Heart left ventricle (tissue), 16 donors: ENCODE data around the gene WDR38. TPM values are rescaled to one million over a fixed set of nuclear protein-coding genes. Genes with fewer than 3 reads are reported as not detected.

Experiments used
- ATAC-seq, 4 donors: fragments of 200-7000 bp; cut with Tn5 transposase; one replicate each; pipeline ENCODE4 v1.9.1; 2020 to 2022; ENCODE audit warnings: moderate library complexity in 4 of 4, mild to moderate bottlenecking in 3 of 4, moderate number of reproducible peaks in 1 of 4
- DNase-seq, 5 donors: peaks; one replicate each; pipeline ENCODE4 v3.0.0-alpha.2; 2020
- H3K27ac ChIP-seq, 12 donors: fragments of 200-600 bp; sonication (generic) in 4 of 12; one replicate each; pipeline versions ENCODE4 v1.5.0 to v1.8.0; 2016 to 2022; ENCODE audit warnings: mild to moderate bottlenecking in 2 of 12
- H3K27me3 ChIP-seq, 9 donors: fragments of 200-600 bp; sonication (generic) in 2 of 9; one replicate each; pipeline versions ENCODE4 v1.5.1 to v1.8.0; 2016 to 2022; ENCODE audit warnings: mild to moderate bottlenecking in 3 of 9
- H3K36me3 ChIP-seq, 9 donors: fragments of 200-600 bp; sonication (generic) in 2 of 9; one replicate each; pipeline versions ENCODE4 v1.5.0 to v1.8.0; 2018 to 2022; ENCODE audit warnings: mild to moderate bottlenecking in 2 of 9
- H3K4me1 ChIP-seq, 12 donors: fragments of 200-600 bp; sonication (generic) in 4 of 12; one replicate each; pipeline versions ENCODE4 v1.5.0 to v1.8.0; 2016 to 2022; ENCODE audit warnings: mild to moderate bottlenecking in 3 of 12
- H3K4me3 ChIP-seq, 12 donors: fragments of 200-600 bp; sonication (generic) in 4 of 12; one replicate each; pipeline versions ENCODE4 v1.5.0 to v1.8.0; 2017 to 2022; ENCODE audit warnings: mild to moderate bottlenecking in 9 of 12, moderate library complexity in 4 of 12
- H3K9me3 ChIP-seq, 12 donors: fragments of 200-600 bp; sonication (generic) in 4 of 12; one replicate each; pipeline versions ENCODE4 v1.5.0 to v1.8.0; 2016 to 2022; ENCODE audit warnings: mild to moderate bottlenecking in 1 of 12
- CTCF ChIP-seq, 12 donors: fragments of 200-600 bp; sonication (generic) in 4 of 12; IDR thresholded peaks; one replicate each; pipeline versions ENCODE4 v1.5.0 to v1.8.0; 2018 to 2022; ENCODE audit warnings: antibody characterized with exemption in 12 of 12, mild to moderate bottlenecking in 5 of 12
- POLR2A ChIP-seq, 2 donors: fragments of 450-650 bp; IDR thresholded peaks; one replicate each; pipeline ENCODE4 v1.6.1; 2017; ENCODE audit warnings: antibody characterized with exemption in 2 of 2, mild to moderate bottlenecking in 2 of 2, moderate library complexity in 2 of 2
- WGBS, 4 donors: extraction: QIAGEN DNeasy Blood & Tissue Kit in 2 of 4; methylation state at CpG; one replicate each; pipeline versions ENCODE4 v1.1.5 to v1.1.7; 2013 to 2018; 5-methylcytosine and 5-hydroxymethylcytosine counted together
- intact Hi-C, 10 donors: fragments of 100-400 bp; cut with DNase I; formaldehyde crosslinking; loops; one replicate each; pipeline versions ENCODE4 v1.11.1 to v1.14.2; 2022
- polyA plus RNA-seq, 2 donors: library from polyadenylated mRNA; stranded (reverse); fragments of 200-250 nt; gene quantifications; one replicate each; pipeline ENCODE4 v1.2.3, GENCODE V29; 2013
- total RNA-seq, 9 donors: library from RNA; depleted of rRNA in 2 of 9; stranded (reverse); fragments of >200 nt in 2 of 9; fragmentation: NEBNext Ultra II Directional in 3 of 9; extraction: Animal tissue kit (Norgen Biotek cat#: 25700) in 3 of 9; gene quantifications; one replicate each; pipeline versions ENCODE4 v1.1.0 to v1.2.4, GENCODE V29; 2016 to 2023
- donor health status: ischemic (EF 13 %, LVEDD 7.1; RV severe dilation, severe dysfunction).
- donor health status: healthy with polysubstance abuse.
- donor health status: DM: no; HTN: yes; CAD: no.
- donor health status: DM: no; HTN: no; CAD: no.
- donor health status: ischemic (EF 25% LVEDD 6.9; RV normal size, moderate dysfunction).
- donor health status: ischemic (EF 25% LVEDD 5.7; RV mildly dilated, moderate dysfunction).
- donor health status: healthy.
- donor health status: DM: yes; HTN: yes; CAD: no.
- donor health status: ischemic (EF 35%, LVEDD 5.7; RV mildly dilated, moderate dysfunction).
- donor health status: nonischemic (EF 11% LVEDD 7.7; RV severe dilation, severe dysfunction).
- donor health status: DM: yes; HTN: yes; CAD: no.
- donor health status: PGD.
- donor health status: ischemic (EF 29% LVEDD 5.4; RV normal size, mild dysfunction).
- donor health status: nonischemic (EF 23%, LVEDD 6.1; RV moderate dilation, normal function).

WDR38 gene
- total and polyA plus RNA-seq, 11 donors = 0.07 to 0.15 TPM; not detected in 9

GRCh38 chr9:124878518-124878917 lies 25.3 kb downstream of the WDR38 start:
- Histone ChIP-seq H3K9me3 (no peaks in the 10 kb centered on the region), H3K4me1 (peaks cover 0 to 13% (median 3%) of the 10 kb centered on the region in 12 donors), H3K36me3 (peaks cover 0 to 99% (median 95%) of the 10 kb centered on the region in 9 donors), H3K4me3 (no peak overlapping the region), H3K27ac (no peak overlapping the region), H3K27me3 (no peaks in the 10 kb centered on the region)
- 85 to 88% (median 87%) methylated on average over 6 of the region's 6 CpGs for WGBS, 4 donors
- TF ChIP-seq POLR2A (IDR thresholded peaks at IDR 0.05) (no peak), CTCF (IDR thresholded peaks at IDR 0.05) (no peak)
- no peak for ATAC-seq
- intact Hi-C loops = no loop called here
- DNase-seq = no peak

- no peak overlapping the region for H3K4me3 ChIP-seq
- WGBS, 4 donors = 73 to 79% (median 75%) methylated on average over 10 of the region's 10 CpGs
- peaks cover 0 to 7% (median 0%) of the 10 kb centered on the region in 12 donors for H3K4me1 ChIP-seq
- TF ChIP-seq POLR2A (IDR thresholded peaks at IDR 0.05) = no peak
- no peak for TF ChIP-seq CTCF (IDR thresholded peaks at IDR 0.05)
- intact Hi-C loops = no loop called here
- no peak overlapping the region for H3K27ac ChIP-seq
- no peaks in the 10 kb centered on the region for H3K27me3 ChIP-seq
- H3K36me3 ChIP-seq = peaks cover 0 to 99% (median 93%) of the 10 kb centered on the region in 9 donors
- no peaks in the 10 kb centered on the region for H3K9me3 ChIP-seq
- no peak for ATAC-seq
- DNase-seq = peak in 1 of 5 donors; percentile 10
Observed at GRCh38 chr9:124879226-124879625, 26.0 kb downstream of the WDR38 start.

GRCh38 chr9:124880501-124880900 lies 27.2 kb downstream of the WDR38 start:
- ATAC-seq (no peak), DNase-seq (peak in 1 of 5 donors; percentile 3)
- intact Hi-C loops = no loop called here
- no peaks in the 10 kb centered on the region for H3K9me3 ChIP-seq
- H3K4me1 ChIP-seq = no peaks in the 10 kb centered on the region
- H3K36me3 ChIP-seq = peaks cover 0 to 100% (median 92%) of the 10 kb centered on the region in 9 donors
- WGBS, 4 donors = 67 to 78% (median 72%) methylated on average over 9 of the region's 9 CpGs
- H3K27ac ChIP-seq = no peak overlapping the region
- H3K4me3 ChIP-seq = no peak overlapping the region
- no peak for TF ChIP-seq POLR2A (IDR thresholded peaks at IDR 0.05)
- no peak for TF ChIP-seq CTCF (IDR thresholded peaks at IDR 0.05)
- H3K27me3 ChIP-seq = no peaks in the 10 kb centered on the region

- peak in 1 of 5 donors; percentile 11 for DNase-seq
- intact Hi-C loops = no loop called here
- H3K27ac ChIP-seq = no peak overlapping the region
- WGBS, 4 donors = 91 to 96% (median 93%) methylated on average over 16 of the region's 16 CpGs
- peaks cover 0 to 100% (median 92%) of the 10 kb centered on the region in 9 donors for H3K36me3 ChIP-seq
- H3K27me3 ChIP-seq = no peaks in the 10 kb centered on the region
- H3K9me3 ChIP-seq = no peaks in the 10 kb centered on the region
- H3K4me3 ChIP-seq = no peak overlapping the region
- H3K4me1 ChIP-seq = no peaks in the 10 kb centered on the region
- no peak for ATAC-seq
- TF ChIP-seq POLR2A (IDR thresholded peaks at IDR 0.05) (no peak), CTCF (IDR thresholded peaks at IDR 0.05) (no peak)
Observed at GRCh38 chr9:124881138-124881743, 28.0 kb downstream of the WDR38 start.
